GM12878 (cell line): ENCODE measurements around the gene GRK5. TPM values are rescaled to one million over a fixed set of nuclear protein-coding genes. Genes with fewer than 3 reads are reported as not detected.

Experiments
- ATAC-seq: fragments of 200-7000 bp; cut with Tn5 transposase; 3 replicates; pipeline ENCODE4 v1.9.1; 2020; ENCODE audit warnings: mild to moderate bottlenecking, moderate library complexity
- BruUV-seq: library from RNA; stranded (reverse); fragments of 400-500 nt; replicated peaks from 2 replicates; lab custom pipeline; 2021; lab: Mats Ljungman, UMichigan
- CTCF ChIA-PET: fragments of 300-600 bp; sonication (Branson Sonifier 250); formaldehyde crosslinking; extraction: SDS; loops from one replicate; lab custom pipeline; 2021; ENCODE audit warnings: inconsistent platforms; lab: Yijun Ruan, JAX
- POLR2A ChIA-PET: fragments of 350-600 bp; formaldehyde crosslinking; extraction: SDS; loops from one replicate; lab custom pipeline; 2021; ENCODE audit warnings: inconsistent platforms; lab: Charles Lee
- RAD21 ChIA-PET: fragments of 300-600 bp; sonication (Branson Sonifier 250); formaldehyde crosslinking; loops from one replicate; lab custom pipeline; 2023; ENCODE audit warnings: antibody characterized with exemption; ENCODE audit not compliant: unreplicated experiment; lab: Charles Lee
- SMC1A ChIA-PET: fragments of 300-600 bp; sonication (Branson Sonifier 250); formaldehyde crosslinking; loops from one replicate; lab custom pipeline; 2023; ENCODE audit not compliant: unreplicated experiment, uncharacterized antibody; lab: Charles Lee
- DNase-seq: peaks from one replicate; pipeline ENCODE4 v3.0.0-alpha.2; 2011; ENCODE audit warnings: low read depth, low spot score
- FAIRE-seq: peaks from 3 replicates; lab custom pipeline; 2011; peaks lifted over from hg19 to GRCh38; lab: Jason Lieb, UNC
- H2AFZ ChIP-seq: 2 replicates; pipeline ENCODE4 v1.6.0; 2011; ENCODE audit warnings: low read depth, low read length, control low read depth; ENCODE audit not compliant: control insufficient read depth
- H3K27ac ChIP-seq: 2 replicates; pipeline ENCODE4 v1.5.1; 2011; ENCODE audit warnings: control low read depth; ENCODE audit not compliant: control insufficient read depth, insufficient read depth
- H3K27me3 ChIP-seq, 2 experiments: replicated peaks in 1 of 2; 2 replicates each; pipeline versions ENCODE4 v1.6.0 to v1.6.1; 2011; ENCODE audit warnings: low read length in 1 of 2; ENCODE audit not compliant: control insufficient read depth in 2 of 2, insufficient read depth in 2 of 2
- H3K36me3 ChIP-seq, 2 experiments: 2 replicates each; pipeline ENCODE4 v1.5.1; 2011; ENCODE audit warnings: low read length in 1 of 2; ENCODE audit not compliant: control insufficient read depth in 2 of 2, insufficient read depth in 2 of 2
- H3K4me1 ChIP-seq: 2 replicates; pipeline ENCODE4 v1.6.1; 2011; ENCODE audit warnings: mild to moderate bottlenecking, low read length, moderate library complexity, mixed read lengths; ENCODE audit not compliant: control insufficient read depth, insufficient read depth
- H3K4me2 ChIP-seq: 2 replicates; pipeline ENCODE4 v1.6.0; 2011; ENCODE audit warnings: control low read depth; ENCODE audit not compliant: control insufficient read depth, insufficient read depth
- H3K4me3 ChIP-seq: fragments of 200-600 bp; sonication (generic); 2 replicates; pipeline ENCODE4 v1.5.1; 2016
- H3K79me2 ChIP-seq: 2 replicates; pipeline ENCODE4 v1.6.0; 2011; ENCODE audit warnings: low read length; ENCODE audit not compliant: control insufficient read depth, insufficient read depth
- H3K9ac ChIP-seq: 2 replicates; pipeline ENCODE4 v1.8.0; 2011; ENCODE audit warnings: low read length, control low read depth, mixed read lengths; ENCODE audit not compliant: control insufficient read depth, insufficient read depth
- H3K9me3 ChIP-seq: replicated peaks from 3 replicates; pipeline ENCODE4 v1.5.1; 2011; ENCODE audit warnings: mild to moderate bottlenecking, low read length; ENCODE audit not compliant: control insufficient read depth, insufficient read depth
- H4K20me1 ChIP-seq: 2 replicates; pipeline ENCODE4 v1.6.0; 2011; ENCODE audit not compliant: control insufficient read depth, insufficient read depth
- ASH2L ChIP-seq: fragments of 300-600, 200-600 bp; sonication (generic); IDR thresholded peaks from 2 replicates; pipeline ENCODE4 v1.6.1; 2017; ENCODE audit warnings: low read depth, mild to moderate bottlenecking, borderline replicate concordance
- CBX3 ChIP-seq: fragments of 200-600 bp; sonication (generic); IDR thresholded peaks from 2 replicates; pipeline ENCODE4 v1.6.1; 2016; ENCODE audit warnings: low read depth, borderline replicate concordance
- CBX5 ChIP-seq: sonication (generic); IDR thresholded peaks from 2 replicates; pipeline ENCODE4 v1.6.1; 2016; ENCODE audit warnings: low read depth, moderate library complexity, mild to moderate bottlenecking, inconsistent platforms
- HCFC1 ChIP-seq: fragments of 150-350 bp; IDR thresholded peaks from 2 replicates; pipeline ENCODE4 v1.6.1; 2014; ENCODE audit warnings: low read length
- IKZF2 ChIP-seq, 2 experiments: fragments of 450-650 bp; IDR thresholded peaks; 2 replicates each; pipeline ENCODE4 v1.6.1; 2017; ENCODE audit warnings: mild to moderate bottlenecking in 2 of 2, moderate library complexity in 2 of 2
- KDM1A ChIP-seq: fragments of 200-600 bp; sonication (generic); IDR thresholded peaks from 2 replicates; pipeline ENCODE4 v1.6.1; 2016; ENCODE audit warnings: borderline replicate concordance
- MXI1 ChIP-seq: fragments of 150-350 bp; IDR thresholded peaks from 2 replicates; pipeline ENCODE4 v1.6.1; 2011; ENCODE audit warnings: low read depth, mild to moderate bottlenecking, inconsistent platforms, low read length, improper control_type of control experiment
- RAD21 ChIP-seq: IDR thresholded peaks from 2 replicates; pipeline ENCODE4 v1.6.1; 2011; ENCODE audit warnings: mild to moderate bottlenecking, low read depth, low read length, moderate library complexity; ENCODE audit not compliant: insufficient read depth
- WRNIP1 ChIP-seq: IDR thresholded peaks from 2 replicates; pipeline ENCODE4 v1.6.1; 2011; ENCODE audit warnings: low read depth, low read length, improper control_type of control experiment, borderline replicate concordance
- YBX1 ChIP-seq: fragments of 450-650 bp; IDR thresholded peaks from 2 replicates; pipeline ENCODE4 v1.6.1; 2016; ENCODE audit warnings: antibody characterized with exemption
- WGBS: methylation state at CpG from one replicate; pipeline ENCODE4 v1.1.6; 2016; ENCODE audit warnings: low lambda C conversion rate; ENCODE audit not compliant: insufficient replicate concordance, insufficient coverage; ENCODE audit errors: missing lambda C conversion rate; 5-methylcytosine and 5-hydroxymethylcytosine counted together
- in situ Hi-C: fragments of 300-500 bp; cut with MboI; formaldehyde crosslinking; loops from 9 replicates; pipeline ENCODE4 v1.14.3; 2018; ENCODE audit warnings: mixed read lengths
- intact Hi-C: fragments of 100-400 bp; cut with micrococcal nuclease; formaldehyde crosslinking; loops from one replicate; pipeline ENCODE4 v1.14.2; 2022; ENCODE audit not compliant: unreplicated experiment
- polyA plus RNA-seq, 11 experiments: library from polyadenylated mRNA; depleted of rRNA in 4 of 11; unstranded in 6 of 11; stranded (reverse) in 5 of 11; fragments of >200 nt; fragmentation: Nextera tagmentation in 4 of 11; fragmentation: Illumina TruSeq in 1 of 11; extraction: Ambion mirVana in 4 of 11; extraction: Trizol in 1 of 11; gene quantifications; 1 replicate in 1 of 11; 2 replicates in 10 of 11; pipeline versions ENCODE4 v1.2.1 to v1.2.3, GENCODE V29; 2011 to 2016; ENCODE audit warnings: inconsistent platforms in 2 of 11, missing spikeins in 2 of 11, low read depth in 1 of 11
- total RNA-seq, 4 experiments: library from RNA; depleted of rRNA in 3 of 4; stranded (reverse); fragments of >200 nt in 3 of 4; fragmentation: Illumina TruSeq in 1 of 4; extraction: Trizol in 1 of 4; gene quantifications; 2 replicates each; pipeline versions ENCODE4 v1.2.1 to v1.2.3, GENCODE V29; 2013 to 2021
- TF ChIP-seq, protein P1 (sequence below): fragments of 450-650 bp; IDR thresholded peaks from 2 replicates; pipeline ENCODE4 v1.6.1; 2016; ENCODE audit warnings: mild to moderate bottlenecking, moderate library complexity, borderline replicate concordance
- TF ChIP-seq, protein P2 (sequence below): fragments of 150-350 bp; IDR thresholded peaks from 2 replicates; pipeline ENCODE4 v1.6.1; 2016; ENCODE audit warnings: low read depth, low read length

GRK5 gene
- total and polyA plus RNA-seq, 10 of the 15 experiments (the other 5 are each of a cell fraction or from before 2014, with no cell fraction given): 0.11 to 22.1 (median 10.0) TPM

DNA sequence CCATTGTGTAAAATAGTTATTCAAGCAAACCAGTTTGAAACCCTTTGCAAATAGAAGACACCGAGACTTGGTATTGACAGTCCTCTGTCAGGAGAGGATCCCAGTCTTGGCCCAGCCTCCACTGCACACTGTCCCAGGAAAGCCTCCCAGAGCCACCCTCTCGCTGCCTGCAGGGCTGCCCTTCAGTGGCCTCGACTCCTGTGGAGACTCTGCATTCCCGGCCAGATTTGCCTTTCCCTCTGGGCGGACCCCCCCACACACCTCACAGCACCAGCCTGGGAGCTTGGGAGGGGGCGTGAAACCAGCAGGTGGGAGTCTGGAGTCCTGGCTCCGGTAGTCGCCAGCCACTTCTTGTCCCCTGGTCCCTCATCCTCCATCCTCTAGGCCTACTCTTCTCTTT is 48.7 kb downstream of the GRK5 start:
- in situ Hi-C loops: no loop called here
- 94% methylated on average over 8 of the region's 8 CpGs for WGBS
- FAIRE-seq (no peak), DNase-seq (no peak), ATAC-seq (no peak)
- Histone ChIP-seq H2AFZ (no peak overlapping the region), H3K4me2 (no peak overlapping the region), H3K9ac (no peak overlapping the region), H3K4me1 (no peaks in the 10 kb centered on the region), H3K9me3 (no peaks in the 10 kb centered on the region), H3K79me2 (no peaks in the 10 kb centered on the region), H3K27me3 (no peaks in the 10 kb centered on the region), H3K27ac (no peak overlapping the region), H3K4me3 (no peak overlapping the region), H4K20me1 (no peaks in the 10 kb centered on the region), H3K36me3 (no peaks in the 10 kb centered on the region)
- ChIA-PET CTCF (no interaction called here), POLR2A (interaction anchor here (1.2 to 1.7 kb wide), 2 partner anchors 8 to 27 kb away, joined by 3 to 6 read pairs; no protein-coding TSS in a partner anchor), RAD21 (no interaction called here), SMC1A (interaction anchor here (0.6 kb wide), 1 partner anchor 16 kb away, joined by 3 read pairs; no protein-coding TSS in a partner anchor)
- BruUV-seq: no TSS peak
- intact Hi-C loops: no loop called here
- TF ChIP-seq MXI1 (no peak), YBX1 (no peak), IKZF2 (IDR thresholded peaks at IDR 0.05) (no peak), CBX5 (no peak), CBX3 (no peak), RAD21 (no peak), HCFC1 (no peak), ASH2L (no peak), KDM1A (no peak), WRNIP1 (no peak)
- TF ChIP-seq, protein P1, sequence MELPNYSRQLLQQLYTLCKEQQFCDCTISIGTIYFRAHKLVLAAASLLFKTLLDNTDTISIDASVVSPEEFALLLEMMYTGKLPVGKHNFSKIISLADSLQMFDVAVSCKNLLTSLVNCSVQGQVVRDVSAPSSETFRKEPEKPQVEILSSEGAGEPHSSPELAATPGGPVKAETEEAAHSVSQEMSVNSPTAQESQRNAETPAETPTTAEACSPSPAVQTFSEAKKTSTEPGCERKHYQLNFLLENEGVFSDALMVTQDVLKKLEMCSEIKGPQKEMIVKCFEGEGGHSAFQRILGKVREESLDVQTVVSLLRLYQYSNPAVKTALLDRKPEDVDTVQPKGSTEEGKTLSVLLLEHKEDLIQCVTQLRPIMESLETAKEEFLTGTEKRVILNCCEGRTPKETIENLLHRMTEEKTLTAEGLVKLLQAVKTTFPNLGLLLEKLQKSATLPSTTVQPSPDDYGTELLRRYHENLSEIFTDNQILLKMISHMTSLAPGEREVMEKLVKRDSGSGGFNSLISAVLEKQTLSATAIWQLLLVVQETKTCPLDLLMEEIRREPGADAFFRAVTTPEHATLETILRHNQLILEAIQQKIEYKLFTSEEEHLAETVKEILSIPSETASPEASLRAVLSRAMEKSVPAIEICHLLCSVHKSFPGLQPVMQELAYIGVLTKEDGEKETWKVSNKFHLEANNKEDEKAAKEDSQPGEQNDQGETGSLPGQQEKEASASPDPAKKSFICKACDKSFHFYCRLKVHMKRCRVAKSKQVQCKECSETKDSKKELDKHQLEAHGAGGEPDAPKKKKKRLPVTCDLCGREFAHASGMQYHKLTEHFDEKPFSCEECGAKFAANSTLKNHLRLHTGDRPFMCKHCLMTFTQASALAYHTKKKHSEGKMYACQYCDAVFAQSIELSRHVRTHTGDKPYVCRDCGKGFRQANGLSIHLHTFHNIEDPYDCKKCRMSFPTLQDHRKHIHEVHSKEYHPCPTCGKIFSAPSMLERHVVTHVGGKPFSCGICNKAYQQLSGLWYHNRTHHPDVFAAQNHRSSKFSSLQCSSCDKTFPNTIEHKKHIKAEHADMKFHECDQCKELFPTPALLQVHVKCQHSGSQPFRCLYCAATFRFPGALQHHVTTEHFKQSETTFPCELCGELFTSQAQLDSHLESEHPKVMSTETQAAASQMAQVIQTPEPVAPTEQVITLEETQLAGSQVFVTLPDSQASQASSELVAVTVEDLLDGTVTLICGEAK: no peak
- TF ChIP-seq, protein P2, sequence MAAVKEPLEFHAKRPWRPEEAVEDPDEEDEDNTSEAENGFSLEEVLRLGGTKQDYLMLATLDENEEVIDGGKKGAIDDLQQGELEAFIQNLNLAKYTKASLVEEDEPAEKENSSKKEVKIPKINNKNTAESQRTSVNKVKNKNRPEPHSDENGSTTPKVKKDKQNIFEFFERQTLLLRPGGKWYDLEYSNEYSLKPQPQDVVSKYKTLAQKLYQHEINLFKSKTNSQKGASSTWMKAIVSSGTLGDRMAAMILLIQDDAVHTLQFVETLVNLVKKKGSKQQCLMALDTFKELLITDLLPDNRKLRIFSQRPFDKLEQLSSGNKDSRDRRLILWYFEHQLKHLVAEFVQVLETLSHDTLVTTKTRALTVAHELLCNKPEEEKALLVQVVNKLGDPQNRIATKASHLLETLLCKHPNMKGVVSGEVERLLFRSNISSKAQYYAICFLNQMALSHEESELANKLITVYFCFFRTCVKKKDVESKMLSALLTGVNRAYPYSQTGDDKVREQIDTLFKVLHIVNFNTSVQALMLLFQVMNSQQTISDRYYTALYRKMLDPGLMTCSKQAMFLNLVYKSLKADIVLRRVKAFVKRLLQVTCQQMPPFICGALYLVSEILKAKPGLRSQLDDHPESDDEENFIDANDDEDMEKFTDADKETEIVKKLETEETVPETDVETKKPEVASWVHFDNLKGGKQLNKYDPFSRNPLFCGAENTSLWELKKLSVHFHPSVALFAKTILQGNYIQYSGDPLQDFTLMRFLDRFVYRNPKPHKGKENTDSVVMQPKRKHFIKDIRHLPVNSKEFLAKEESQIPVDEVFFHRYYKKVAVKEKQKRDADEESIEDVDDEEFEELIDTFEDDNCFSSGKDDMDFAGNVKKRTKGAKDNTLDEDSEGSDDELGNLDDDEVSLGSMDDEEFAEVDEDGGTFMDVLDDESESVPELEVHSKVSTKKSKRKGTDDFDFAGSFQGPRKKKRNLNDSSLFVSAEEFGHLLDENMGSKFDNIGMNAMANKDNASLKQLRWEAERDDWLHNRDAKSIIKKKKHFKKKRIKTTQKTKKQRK: no peak
